RWPE1 (cell line): ENCODE results near the gene SDCBP2.
A peak's percentile ranks its signal among the peaks of the same experiment; 100 is the strongest.

Experiments
- CTCF ChIA-PET: fragments of 350-600 bp; sonication (Branson Sonifier 250); formaldehyde crosslinking; extraction: SDS; loops from one replicate; lab custom pipeline; 2021; lab: Yijun Ruan, JAX
- POLR2A ChIA-PET: fragments of 400-600 bp; formaldehyde crosslinking; extraction: SDS; loops from one replicate; lab custom pipeline; 2020; ENCODE audit warnings: antibody characterized with exemption; ENCODE audit not compliant: low non-redundant PET; lab: Yijun Ruan, JAX
- DNase-seq: peaks from one replicate; pipeline ENCODE4 v3.0.0; 2012; ENCODE audit warnings: low spot score
- H3K27ac ChIP-seq: fragments of 450-650 bp; 2 replicates; pipeline ENCODE4 v1.5.1; 2017
- CTCF ChIP-seq: fragments of 450-650 bp; conservative IDR thresholded peaks from 2 replicates; pipeline ENCODE4 v1.5.1; 2017; ENCODE audit warnings: low read depth, mild to moderate bottlenecking

The SDCBP2 gene

GRCh38 chr20:1323256-1323655 is 5.7 kb downstream of the SDCBP2 start:
- TF ChIP-seq CTCF, result no peak
- ChIA-PET CTCF (interaction anchor here (1.8 kb wide), 1 partner anchor 10 kb away, joined by 4 read pairs; no protein-coding TSS in a partner anchor), POLR2A (interaction anchor here (0.6 kb wide), 1 partner anchor 34 kb away, joined by 4 read pairs; no protein-coding TSS in a partner anchor)
- H3K27ac ChIP-seq, result peak overlapping the region; percentile 78
- no peak for DNase-seq

- no peak for TF ChIP-seq CTCF
- H3K27ac ChIP-seq, result peak overlapping the region; percentile 78
- ChIA-PET POLR2A (interaction anchor here (0.6 kb wide), 1 partner anchor 33 kb away, joined by 4 read pairs; no protein-coding TSS in a partner anchor), CTCF (interaction anchor here (0.6 to 1.8 kb wide), 2 partner anchors 10 to 113 kb away, joined by 3 to 4 read pairs; no protein-coding TSS in a partner anchor)
- DNase-seq, result peak; percentile 74
Observed at GRCh38 chr20:1322511-1323245, 6.3 kb downstream of the SDCBP2 start.

GRCh38 chr20:1321654-1321939 is 7.3 kb downstream of the SDCBP2 start:
- H3K27ac ChIP-seq, result no peak overlapping the region
- ChIA-PET CTCF (interaction anchor here (1.8 kb wide), 1 partner anchor 9 kb away, joined by 4 read pairs; no protein-coding TSS in a partner anchor), POLR2A (no interaction called here)
- no peak for DNase-seq
- no peak for TF ChIP-seq CTCF

- CTCF ChIA-PET, result no interaction called here
- DNase-seq, result no peak
- POLR2A ChIA-PET, result no interaction called here
- no peak overlapping the region for H3K27ac ChIP-seq
- no peak for TF ChIP-seq CTCF
Observed at GRCh38 chr20:1320902-1321653, 7.9 kb downstream of the SDCBP2 start.

GRCh38 chr20:1320016-1320415 is 8.9 kb downstream of the SDCBP2 start:
- DNase-seq, result no peak
- no peak for TF ChIP-seq CTCF
- no peak overlapping the region for H3K27ac ChIP-seq
- CTCF ChIA-PET, result interaction anchor here (0.6 kb wide), 1 partner anchor 184 kb away, joined by 3 read pairs; no protein-coding TSS in a partner anchor
- POLR2A ChIA-PET, result no interaction called here

GRCh38 chr20:1319462-1319861 is 9.5 kb downstream of the SDCBP2 start:
- ChIA-PET CTCF (interaction anchor here (0.6 kb wide), 1 partner anchor 184 kb away, joined by 3 read pairs; no protein-coding TSS in a partner anchor), POLR2A (no interaction called here)
- DNase-seq, result no peak
- H3K27ac ChIP-seq, result no peak overlapping the region
- no peak for TF ChIP-seq CTCF
